Measurements from ENCODE around the gene PPP1R7. TPM values are rescaled to one million over a fixed set of nuclear protein-coding genes. Genes with fewer than 3 reads are reported as not detected.

Gene PPP1R7
- total RNA-seq, 1 donor from 2014 or later: 60.7 TPM

DNA sequence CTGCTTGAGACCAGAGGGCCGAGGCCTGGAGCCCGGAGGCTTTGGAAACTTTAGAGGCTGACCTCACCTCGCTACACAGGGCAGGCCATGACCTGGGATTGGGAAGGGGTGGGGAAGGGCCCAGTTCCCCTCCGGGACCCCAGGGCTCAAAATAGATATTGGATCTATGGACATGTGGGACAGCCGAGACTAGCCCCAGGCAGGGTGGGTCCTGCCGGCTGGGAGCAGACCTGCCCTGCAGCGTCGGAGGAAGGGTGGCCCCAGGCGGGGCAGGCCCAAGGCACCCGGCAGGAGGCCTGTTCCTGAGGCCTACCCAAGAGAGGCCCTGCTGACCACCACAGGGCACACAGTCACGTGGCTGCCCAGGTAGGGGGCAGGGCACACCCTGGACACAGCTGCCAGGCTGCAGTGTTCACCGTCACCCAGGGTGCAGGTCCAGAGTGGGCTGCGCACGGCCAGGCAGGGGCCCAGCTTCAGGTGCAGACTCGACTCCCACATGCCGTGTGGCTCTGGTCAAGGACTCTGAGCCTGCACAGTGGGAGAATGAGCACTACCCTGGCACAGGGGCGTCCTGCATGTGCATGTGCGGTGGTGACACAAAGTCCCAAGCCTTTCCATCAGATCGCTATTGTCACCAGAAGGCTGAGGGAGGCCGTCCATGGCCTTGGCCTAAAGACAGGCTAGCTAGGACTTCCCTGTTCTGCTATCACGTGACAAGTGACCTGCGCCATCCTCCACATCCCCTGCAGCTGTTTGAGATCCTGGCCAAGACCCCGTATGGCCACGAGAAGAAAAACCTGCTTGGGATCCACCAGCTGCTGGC is 51.4 kb downstream of the PPP1R7 start:
- intact Hi-C loops (cut with DNase I): no loop called here
- Histone ChIP-seq H3K27me3 (no peaks in the 10 kb centered on the region), H3K4me3 (no peak overlapping the region), H3K27ac (no peak overlapping the region), H3K4me1 (no peaks in the 10 kb centered on the region), H3K9me3 (no peaks in the 10 kb centered on the region), H3K36me3 (no peaks in the 10 kb centered on the region)
- ATAC-seq (no peak), DNase-seq (no peak)
- TF ChIP-seq, protein P1, sequence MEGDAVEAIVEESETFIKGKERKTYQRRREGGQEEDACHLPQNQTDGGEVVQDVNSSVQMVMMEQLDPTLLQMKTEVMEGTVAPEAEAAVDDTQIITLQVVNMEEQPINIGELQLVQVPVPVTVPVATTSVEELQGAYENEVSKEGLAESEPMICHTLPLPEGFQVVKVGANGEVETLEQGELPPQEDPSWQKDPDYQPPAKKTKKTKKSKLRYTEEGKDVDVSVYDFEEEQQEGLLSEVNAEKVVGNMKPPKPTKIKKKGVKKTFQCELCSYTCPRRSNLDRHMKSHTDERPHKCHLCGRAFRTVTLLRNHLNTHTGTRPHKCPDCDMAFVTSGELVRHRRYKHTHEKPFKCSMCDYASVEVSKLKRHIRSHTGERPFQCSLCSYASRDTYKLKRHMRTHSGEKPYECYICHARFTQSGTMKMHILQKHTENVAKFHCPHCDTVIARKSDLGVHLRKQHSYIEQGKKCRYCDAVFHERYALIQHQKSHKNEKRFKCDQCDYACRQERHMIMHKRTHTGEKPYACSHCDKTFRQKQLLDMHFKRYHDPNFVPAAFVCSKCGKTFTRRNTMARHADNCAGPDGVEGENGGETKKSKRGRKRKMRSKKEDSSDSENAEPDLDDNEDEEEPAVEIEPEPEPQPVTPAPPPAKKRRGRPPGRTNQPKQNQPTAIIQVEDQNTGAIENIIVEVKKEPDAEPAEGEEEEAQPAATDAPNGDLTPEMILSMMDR (IDR thresholded peaks at IDR 0.05): no peak

DNA sequence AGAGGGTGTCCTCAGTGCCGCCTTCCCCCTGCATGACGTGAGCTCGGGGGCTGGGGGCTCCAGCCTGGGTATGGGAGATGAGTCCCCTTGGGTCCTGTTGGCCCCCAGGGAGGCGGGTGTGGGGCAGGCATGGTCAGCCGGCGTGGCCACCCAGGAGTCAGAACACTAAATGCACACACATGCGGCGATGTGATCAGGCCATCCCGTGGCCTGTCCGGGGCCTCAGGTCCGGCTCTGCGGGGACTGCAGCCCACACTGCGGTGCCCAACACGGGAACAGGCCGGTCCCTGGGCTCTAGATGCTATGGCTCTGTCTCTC is 52.0 kb downstream of the PPP1R7 start:
- TF ChIP-seq, protein P1 (IDR thresholded peaks at IDR 0.05): no peak
- Histone ChIP-seq H3K27me3 (no peaks in the 10 kb centered on the region), H3K4me1 (no peaks in the 10 kb centered on the region), H3K36me3 (no peaks in the 10 kb centered on the region), H3K4me3 (no peak overlapping the region), H3K9me3 (no peaks in the 10 kb centered on the region), H3K27ac (no peak overlapping the region)
- no peak for ATAC-seq
- no peak for DNase-seq
- intact Hi-C loops (cut with DNase I): no loop called here

DNA sequence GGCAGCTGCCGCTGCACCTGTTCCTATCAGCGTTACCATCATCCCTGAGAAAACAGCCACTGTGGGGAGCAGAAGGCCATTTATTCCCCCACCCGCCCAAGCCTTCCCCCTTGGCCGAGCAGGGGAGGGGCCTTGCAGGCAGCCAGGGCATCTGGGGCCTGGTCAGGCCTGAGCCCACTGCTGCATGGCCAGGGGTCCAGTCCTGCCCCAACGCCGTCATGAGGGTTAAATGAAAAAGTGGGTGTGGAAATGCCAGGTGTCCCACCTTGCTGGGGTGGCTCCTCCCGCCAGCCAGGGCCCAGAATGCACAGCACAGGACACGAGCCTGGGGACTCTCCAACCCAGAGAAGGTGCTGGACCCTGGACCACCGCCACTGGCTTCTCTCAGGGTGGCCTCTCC is 52.4 kb downstream of the PPP1R7 start:
- intact Hi-C loops (cut with DNase I): no loop called here
- ATAC-seq: no peak
- no peak for DNase-seq
- Histone ChIP-seq H3K4me1 (no peaks in the 10 kb centered on the region), H3K36me3 (no peaks in the 10 kb centered on the region), H3K9me3 (no peaks in the 10 kb centered on the region), H3K4me3 (no peak overlapping the region), H3K27ac (no peak overlapping the region), H3K27me3 (no peaks in the 10 kb centered on the region)
- TF ChIP-seq, protein P1 (IDR thresholded peaks at IDR 0.05): no peak

DNA sequence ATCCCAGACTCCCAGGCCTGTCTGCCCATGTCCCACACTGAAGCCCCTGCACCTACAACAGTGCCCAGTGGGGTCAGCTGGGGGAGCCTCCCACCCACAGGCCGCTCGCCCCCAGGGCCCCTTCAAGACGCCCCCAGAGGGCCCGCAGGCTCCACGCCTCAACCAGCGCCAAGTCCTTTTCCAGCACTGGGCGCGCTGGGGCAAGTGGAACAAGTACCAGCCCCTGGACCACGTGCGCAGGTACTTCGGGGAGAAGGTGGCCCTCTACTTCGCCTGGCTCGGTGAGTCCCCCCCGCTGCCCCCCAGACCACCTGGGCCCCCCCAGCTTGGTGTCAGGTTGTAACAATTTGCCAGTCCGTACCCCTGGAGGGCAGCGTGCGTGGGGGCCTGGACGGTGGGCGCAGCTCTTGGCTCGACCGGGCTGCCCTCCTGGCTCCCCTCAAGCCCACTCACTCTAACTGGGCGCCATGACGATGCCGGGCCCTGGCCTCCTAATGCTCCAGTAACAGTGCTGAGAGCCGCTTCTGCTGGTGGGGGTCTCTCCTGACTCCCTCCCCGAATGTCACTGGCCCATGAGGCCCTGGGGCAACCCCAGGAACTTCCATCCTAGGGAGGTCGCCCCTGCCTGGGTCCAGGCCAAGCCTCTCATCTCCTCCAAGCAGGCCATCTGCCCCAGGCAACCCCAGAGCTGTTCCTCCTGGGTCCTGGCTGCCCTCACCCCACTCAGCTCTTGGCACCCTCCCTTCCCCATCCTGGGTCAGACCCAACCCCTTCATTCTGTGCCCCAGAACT is 53.1 kb downstream of the PPP1R7 start:
- intact Hi-C loops (cut with DNase I): no loop called here
- H3K27me3 ChIP-seq: no peaks in the 10 kb centered on the region
- H3K36me3 ChIP-seq: no peaks in the 10 kb centered on the region
- TF ChIP-seq, protein P1 (IDR thresholded peaks at IDR 0.05): no peak
- no peak overlapping the region for H3K27ac ChIP-seq
- no peak overlapping the region for H3K4me3 ChIP-seq
- H3K9me3 ChIP-seq: no peaks in the 10 kb centered on the region
- H3K4me1 ChIP-seq: no peaks in the 10 kb centered on the region
- DNase-seq (no peak), ATAC-seq (no peak)

DNA sequence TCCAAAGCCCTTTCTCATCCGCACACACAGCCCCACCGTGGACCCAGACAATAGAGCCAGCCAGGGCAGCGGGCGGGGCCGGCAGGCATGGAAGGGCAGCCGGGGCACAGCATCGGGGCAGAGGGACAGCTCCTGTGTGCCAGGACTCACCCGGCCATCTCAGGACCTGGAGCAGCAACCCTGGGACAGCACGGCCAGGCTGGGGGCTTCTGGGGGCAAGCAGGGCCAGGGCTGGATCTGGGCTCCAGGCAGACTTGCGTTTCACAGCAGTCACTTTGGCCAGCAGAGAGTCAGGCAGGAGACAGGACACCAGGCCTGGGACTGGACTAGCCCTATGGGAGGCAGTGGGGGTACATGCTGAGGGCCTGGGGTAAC is 53.7 kb downstream of the PPP1R7 start:
- no peak for DNase-seq
- no peak for ATAC-seq
- intact Hi-C loops (cut with DNase I): no loop called here
- Histone ChIP-seq H3K4me1 (no peaks in the 10 kb centered on the region), H3K27ac (no peak overlapping the region), H3K9me3 (no peaks in the 10 kb centered on the region), H3K36me3 (no peaks in the 10 kb centered on the region), H3K27me3 (no peaks in the 10 kb centered on the region), H3K4me3 (no peak overlapping the region)
- TF ChIP-seq, protein P1 (IDR thresholded peaks at IDR 0.05): no peak

Data from upper lobe of right lung (tissue), 1 donor.